ENCODE data around the gene LIX1L. TPM values are rescaled to one million over a fixed set of nuclear protein-coding genes. Genes with fewer than 3 reads are reported as not detected.
A peak's percentile ranks its signal among the peaks of the same experiment; 100 is the strongest.

The LIX1L gene
- total RNA-seq, 1 donor from 2014 or later: 21.1 TPM

GRCh38 chr1:145985129-145985501 lies 27.3 kb upstream of the LIX1L start:
- no peak for DNase-seq

- no peak for DNase-seq
These were observed 26.4 kb upstream of the LIX1L start for GRCh38 chr1:145983960-145984830.

- no peak for DNase-seq
These were observed 25.4 kb upstream of the LIX1L start for GRCh38 chr1:145983206-145983675.

DNA sequence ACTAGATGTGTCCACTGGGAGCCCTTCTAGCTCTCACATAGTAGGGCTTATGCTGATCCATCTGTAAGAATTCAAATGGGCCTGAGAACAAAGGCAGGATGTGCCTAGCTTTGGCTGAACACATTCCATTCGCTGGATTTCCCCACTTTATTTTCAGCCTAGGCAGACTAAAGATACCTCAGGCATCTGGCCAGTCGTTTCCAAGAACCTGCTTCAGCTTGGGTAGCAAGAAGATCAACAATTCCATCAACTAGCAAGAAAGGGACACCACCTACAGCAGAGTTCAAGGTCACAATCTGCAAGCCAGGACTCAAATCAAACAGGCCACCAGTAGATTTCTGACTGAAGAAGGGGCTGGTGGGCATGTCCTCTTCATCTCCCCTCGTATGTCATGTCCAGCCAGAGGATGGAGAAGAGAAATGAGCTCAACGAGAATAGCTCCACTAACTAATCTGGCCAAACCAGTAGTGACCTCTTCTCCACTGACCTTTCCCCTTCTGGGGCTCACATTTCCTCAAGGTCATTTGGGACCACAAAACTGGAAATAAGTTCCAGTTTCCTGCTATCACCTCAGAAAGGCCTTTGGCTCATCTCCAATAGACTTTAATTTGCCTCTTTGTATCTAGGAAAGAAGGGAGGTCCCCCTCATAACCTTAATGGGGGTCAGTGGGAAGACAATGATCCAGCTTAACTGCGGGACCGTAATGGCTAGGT lies 24.4 kb upstream of the LIX1L start:
- peak; percentile 73 for DNase-seq

DNA sequence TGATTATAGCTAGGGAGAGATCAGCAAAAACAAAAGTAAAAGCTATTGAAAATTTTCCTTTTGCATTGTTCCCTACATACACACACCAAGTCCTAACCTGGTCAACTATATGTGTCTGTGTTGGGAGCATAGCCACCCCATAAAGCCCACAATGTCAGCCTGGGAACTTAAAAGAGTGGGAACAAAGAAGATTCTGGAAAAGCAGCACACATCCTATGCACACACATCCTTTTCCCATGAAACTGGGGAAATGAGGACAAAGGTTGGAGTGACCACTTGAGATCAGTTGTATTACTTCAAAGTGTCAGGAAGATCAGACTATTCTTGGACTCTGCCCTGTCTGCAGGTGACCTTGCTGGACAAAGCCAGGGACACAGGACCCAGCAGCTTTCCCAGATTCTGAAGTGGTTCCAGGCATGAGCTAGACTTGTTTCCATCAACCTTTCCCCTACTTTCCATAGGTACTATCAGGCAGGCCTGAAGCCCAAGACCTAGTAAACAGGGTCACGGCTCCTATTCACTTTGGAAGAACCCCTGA lies 22.7 kb upstream of the LIX1L start:
- DNase-seq: peak; percentile 39

DNA sequence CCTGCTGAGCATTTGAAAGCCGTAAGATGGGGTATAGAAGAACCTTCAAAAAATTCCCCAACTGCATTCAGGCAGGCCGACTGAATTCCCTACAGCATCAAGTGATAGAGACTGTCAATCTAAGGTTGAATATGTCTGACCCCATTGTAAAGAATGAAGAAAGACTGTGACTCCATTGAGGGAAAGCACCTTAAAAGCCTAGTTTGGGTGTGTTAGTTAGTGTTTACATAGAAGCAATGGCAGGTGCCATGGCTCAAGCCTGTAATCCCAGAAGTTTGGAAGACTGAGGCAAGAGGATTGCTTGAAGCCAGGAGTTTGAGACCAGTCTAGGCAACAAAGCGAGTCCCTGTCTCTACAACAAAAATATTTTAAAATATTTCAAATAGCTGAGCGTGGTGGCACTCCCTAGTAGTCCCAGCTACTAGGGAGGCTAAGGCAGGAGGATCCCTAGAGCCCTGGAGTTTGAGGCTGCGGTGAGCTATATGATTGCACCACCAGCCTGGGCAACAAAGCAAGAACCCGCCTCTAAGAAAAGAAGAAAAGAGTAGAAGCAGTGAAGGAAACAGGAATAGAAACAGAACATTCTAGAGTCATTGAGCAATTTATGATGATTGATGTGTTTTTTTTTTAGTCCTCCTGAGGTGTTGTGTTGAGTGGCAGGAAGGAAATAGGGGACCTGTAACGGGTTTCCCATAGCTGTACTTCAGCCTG lies 22.1 kb upstream of the LIX1L start:
- peak; percentile 63 for DNase-seq

DNA sequence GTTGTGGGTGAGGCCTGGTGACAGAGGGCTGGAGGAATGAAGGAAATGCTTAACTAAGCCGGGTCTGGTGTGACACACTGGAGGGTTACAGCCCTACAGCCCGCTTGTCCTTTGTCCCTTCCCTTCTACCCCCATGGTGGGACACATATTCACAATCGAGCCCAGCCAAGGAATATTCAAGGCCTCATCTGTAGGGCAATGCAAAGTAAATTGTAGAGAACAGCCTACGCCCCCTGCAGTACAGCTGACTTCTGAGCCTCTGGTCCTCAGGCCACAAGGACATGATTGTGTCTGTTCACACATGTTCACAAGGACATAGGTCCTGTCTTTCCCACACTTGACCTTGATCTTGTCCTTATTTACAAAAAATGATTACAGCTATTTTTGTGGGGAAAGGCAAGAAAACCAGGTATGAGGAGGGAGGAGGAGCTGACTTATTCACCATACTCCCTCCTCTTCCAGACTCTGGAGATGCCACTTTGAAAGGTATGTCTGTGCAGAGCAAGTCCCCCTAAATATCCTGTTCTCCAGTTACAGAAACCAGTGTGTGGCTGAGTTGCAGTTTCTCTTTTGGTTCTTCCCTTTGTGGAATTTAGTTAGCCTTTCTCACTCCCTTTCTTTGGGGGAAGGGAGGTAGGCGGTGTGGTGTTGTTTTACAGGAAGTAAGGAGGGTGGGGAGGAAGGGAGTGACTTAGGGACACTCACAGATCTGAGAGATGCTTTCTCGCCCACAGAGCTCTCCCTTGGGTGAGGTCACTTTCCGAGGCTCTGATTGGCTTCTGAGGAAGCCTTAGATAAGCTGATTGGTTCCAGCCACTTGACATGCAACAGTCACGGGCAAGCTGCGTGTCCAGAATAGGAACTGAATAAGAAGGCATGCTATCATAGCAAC lies 21.3 kb upstream of the LIX1L start:
- DNase-seq: peak; percentile 98

DNA sequence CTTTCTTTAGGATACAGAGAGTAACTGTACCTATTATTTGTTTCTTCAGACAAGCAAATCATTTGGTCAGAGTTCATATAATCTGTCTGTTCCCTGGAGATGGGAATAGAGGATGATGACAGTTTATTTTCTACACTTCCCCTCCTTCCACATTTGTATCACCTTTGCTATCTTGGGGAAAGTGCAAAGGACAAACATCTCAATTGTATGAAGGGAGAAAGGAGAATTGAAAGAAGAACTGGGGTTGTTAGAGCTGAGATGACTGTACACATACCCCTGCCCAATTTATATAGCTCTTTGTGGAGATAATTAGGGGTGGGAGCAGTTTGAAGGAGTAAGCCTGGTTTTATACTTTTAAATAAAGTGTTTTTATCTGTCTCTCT lies 20.6 kb upstream of the LIX1L start:
- no peak for DNase-seq

DNA sequence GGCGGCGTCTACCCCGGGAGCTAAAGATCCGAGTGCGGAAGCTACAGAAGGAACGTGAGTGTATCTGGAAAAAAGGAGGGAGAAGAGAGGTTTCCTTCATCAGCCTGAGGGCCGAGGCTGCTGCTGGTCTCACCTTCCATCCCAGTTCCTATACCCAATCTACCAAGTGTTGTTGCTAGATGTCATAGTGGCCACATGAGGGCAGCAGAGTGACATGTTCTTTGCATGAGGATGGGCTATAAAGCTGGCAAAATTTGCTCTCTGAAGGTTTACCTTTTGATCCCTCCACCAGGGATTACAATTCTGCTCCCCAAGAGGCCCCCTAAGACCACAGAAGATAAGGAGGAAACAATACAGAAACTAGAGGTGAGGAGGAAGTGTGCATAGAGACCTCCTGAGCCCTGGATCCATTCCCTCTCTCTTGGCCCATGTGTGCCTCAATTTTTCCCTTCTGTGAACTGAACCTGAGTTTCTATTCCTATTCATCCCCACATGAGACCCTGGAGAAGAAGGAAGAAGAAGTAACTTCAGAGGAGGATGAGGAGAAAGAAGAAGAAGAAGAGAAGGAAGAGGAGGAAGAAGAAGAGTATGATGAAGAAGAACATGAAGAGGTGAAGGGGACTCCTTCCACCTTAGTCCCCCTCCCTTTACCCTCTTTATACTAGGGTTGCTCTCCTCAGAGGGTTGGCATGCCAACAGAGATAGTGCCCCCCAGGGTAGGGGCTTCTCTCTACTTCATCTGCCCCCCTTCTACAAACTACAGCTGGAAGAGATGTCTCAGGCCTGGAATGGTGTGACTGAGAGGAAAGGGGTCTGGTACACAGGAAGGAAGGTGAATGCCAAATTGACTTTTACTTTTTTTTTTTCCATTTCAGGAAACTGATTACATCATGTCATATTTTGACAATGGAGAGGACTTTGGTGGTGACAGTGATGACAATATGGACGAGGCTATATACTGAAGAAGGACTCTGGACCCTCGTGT lies 20.0 kb upstream of the LIX1L start:
- DNase-seq: peak; percentile 91

DNA sequence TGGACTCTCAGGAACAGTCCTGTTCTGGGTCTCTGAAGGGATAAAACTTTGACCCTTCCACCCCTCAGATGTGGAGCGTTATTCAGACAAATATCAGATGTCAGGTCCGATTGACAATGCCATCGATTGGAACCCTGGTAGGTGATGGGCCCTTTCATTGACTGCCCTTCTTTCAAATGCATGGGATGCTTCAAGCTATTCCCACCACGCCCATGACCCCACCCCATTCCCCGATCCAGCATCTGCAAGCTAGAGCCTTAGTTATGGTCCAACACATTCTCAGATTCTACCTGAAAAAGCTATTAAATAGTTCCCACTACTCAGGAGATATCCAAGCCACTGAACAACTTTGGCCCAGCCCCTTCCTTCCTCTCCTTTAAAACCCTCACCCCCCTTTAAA lies 19.2 kb upstream of the LIX1L start:
- DNase-seq: no peak

DNA sequence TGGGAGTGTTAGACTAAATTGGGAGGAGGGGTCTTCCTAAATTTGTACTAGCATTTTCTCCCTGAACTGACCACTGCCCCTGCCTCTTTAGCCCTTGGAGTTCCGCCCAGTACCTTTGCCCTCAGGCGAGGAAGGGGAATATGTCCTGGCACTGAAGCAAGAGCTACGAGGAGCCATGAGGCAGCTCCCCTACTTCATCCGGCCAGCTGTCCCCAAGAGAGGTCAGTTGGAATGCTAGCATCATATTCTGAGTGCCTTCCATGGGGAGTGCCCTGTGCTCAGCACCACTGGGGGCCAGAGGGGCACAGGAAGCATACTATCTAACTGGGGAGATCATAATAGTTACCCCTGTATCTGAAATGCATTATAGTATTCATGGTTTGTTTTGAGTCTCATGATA lies 17.4 kb upstream of the LIX1L start:
- DNase-seq: no peak

- DNase-seq: no peak
These were observed 16.9 kb upstream of the LIX1L start for GRCh38 chr1:145974721-145975120.

DNA sequence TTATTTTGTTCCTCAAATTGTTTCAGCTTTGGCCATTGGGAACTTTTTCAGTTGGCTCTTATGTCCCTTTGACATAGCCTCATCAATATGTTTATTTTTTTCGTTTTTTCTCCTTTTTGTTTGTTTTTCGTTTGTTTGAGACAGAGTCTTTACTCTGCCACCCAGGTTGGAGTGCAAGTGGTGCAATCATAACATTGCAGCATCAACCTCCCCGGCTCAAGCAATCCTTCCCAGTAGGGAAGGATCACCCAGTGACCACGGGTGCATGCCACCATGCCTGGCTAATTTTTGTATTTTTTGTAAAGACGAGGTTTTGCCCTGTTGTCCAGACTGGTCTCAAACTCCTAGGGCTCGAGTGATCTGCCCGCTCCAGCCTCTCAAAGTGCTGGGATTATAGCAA lies 14.8 kb upstream of the LIX1L start:
- DNase-seq: no peak

- DNase-seq: no peak
These were observed 9.5 kb upstream of the LIX1L start for GRCh38 chr1:145967288-145967687.

GRCh38 chr1:145965119-145965744 lies 7.4 kb upstream of the LIX1L start:
- no peak for DNase-seq

- DNase-seq: peak; percentile 94
These were observed 6.7 kb upstream of the LIX1L start, which contains the start of the genes ANKRD34A and POLR3GL for GRCh38 chr1:145964328-145965118. TSS of gene ANKRD34A (minus strand) at chr1:145964575. CDS start at chr1:145961759, 2,816 bp downstream. TSS of gene POLR3GL (plus strand) at chr1:145964690. CDS start at chr1:145974866, 10,176 bp downstream.

- DNase-seq: peak; percentile 33
These were observed 5.6 kb upstream of the LIX1L start for GRCh38 chr1:145963265-145964019.

Measured in dermis blood vessel endothelial cell (primary cell).